ENCODE measurements around the gene FBXO47.

- no peak for TF ChIP-seq POLR2A (IDR thresholded peaks at IDR 0.05; ENCODE audit: low read length)
- TF ChIP-seq GATA1 (IDR thresholded peaks at IDR 0.05; ENCODE audit: low read depth, low read length): no peak
Observed at GRCh38 chr17:38912221-38912813, 54.9 kb downstream of the FBXO47 start.

All from erythroblast (primary cell).